Eye (tissue), 1 donor: ENCODE results near the gene AEBP2.
"Not testable (repeated sequence)": the region's sequence is repeated elsewhere in the genome, so short reads cannot be mapped to it uniquely, and the experiment has no call there.

ENCODE experiments used
- DNase-seq: peaks from one replicate; pipeline ENCODE4 v3.0.0-alpha.2; 2015

The AEBP2 gene

GRCh38 chr12:19518209-19518608, 78.9 kb downstream of the AEBP2 start:
- DNase-seq: no peak

GRCh38 chr12:19520646-19521415, 81.5 kb downstream of the AEBP2 start:
- no peak for DNase-seq

- DNase-seq: no peak
These were observed 86.0 kb downstream of the AEBP2 start for GRCh38 chr12:19525274-19525673.

GRCh38 chr12:19527866-19528265, 88.6 kb downstream of the AEBP2 start:
- DNase-seq: no peak

- no peak for DNase-seq
These were observed 89.5 kb downstream of the AEBP2 start for GRCh38 chr12:19528750-19529149.

- DNase-seq: no peak
These were observed 90.8 kb downstream of the AEBP2 start for GRCh38 chr12:19529951-19530636.

GRCh38 chr12:19530637-19531023, 91.3 kb downstream of the AEBP2 start:
- no peak for DNase-seq

- no peak for DNase-seq
These were observed 94.3 kb downstream of the AEBP2 start for GRCh38 chr12:19533567-19533966.

- no peak for DNase-seq
These were observed 99.8 kb downstream of the AEBP2 start for GRCh38 chr12:19539071-19539470.

GRCh38 chr12:19539836-19540235, 100.5 kb downstream of the AEBP2 start:
- DNase-seq: no peak

GRCh38 chr12:19542606-19543005, 103.3 kb downstream of the AEBP2 start:
- DNase-seq: no peak

- DNase-seq: no peak
These were observed 105.1 kb downstream of the AEBP2 start for GRCh38 chr12:19544353-19544752.

- no peak for DNase-seq
These were observed 106.0 kb downstream of the AEBP2 start for GRCh38 chr12:19545301-19545700.

GRCh38 chr12:19546027-19546426, 106.7 kb downstream of the AEBP2 start:
- DNase-seq: peak; percentile 37

- peak; percentile 55 for DNase-seq
These were observed 107.4 kb downstream of the AEBP2 start for GRCh38 chr12:19546611-19547162.

- peak; percentile 67 for DNase-seq
These were observed 108.0 kb downstream of the AEBP2 start for GRCh38 chr12:19547271-19547671.

- DNase-seq: no peak
These were observed 109.5 kb downstream of the AEBP2 start for GRCh38 chr12:19548834-19549233.

- no peak for DNase-seq
These were observed 111.3 kb downstream of the AEBP2 start for GRCh38 chr12:19550626-19551025.

- not testable (repeated sequence) for DNase-seq
These were observed 113.3 kb downstream of the AEBP2 start for GRCh38 chr12:19552441-19553097.

- DNase-seq: no peak
These were observed 113.9 kb downstream of the AEBP2 start for GRCh38 chr12:19553175-19553574.

- DNase-seq: no peak
These were observed 122.2 kb downstream of the AEBP2 start for GRCh38 chr12:19561411-19561961.
